Endodermal cell (in vitro differentiated cells): ENCODE results near the gene ZFP3. TPM values are rescaled to one million over a fixed set of nuclear protein-coding genes. Genes with fewer than 3 reads are reported as not detected.
"Not testable (repeated sequence)": the region's sequence is repeated elsewhere in the genome, so short reads cannot be mapped to it uniquely, and the experiment has no call there.

ENCODE experiments used
- DNase-seq: peaks from one replicate; pipeline ENCODE4 v3.0.0-alpha.2; 2017
- H3K27ac ChIP-seq: 2 replicates; pipeline ENCODE4 v1.5.1; 2013; ENCODE audit warnings: mild to moderate bottlenecking, low read depth, low read length, moderate library complexity
- H3K27me3 ChIP-seq: 2 replicates; pipeline ENCODE4 v1.6.1; 2013; ENCODE audit warnings: mild to moderate bottlenecking, low read length, moderate library complexity; ENCODE audit not compliant: insufficient read depth, control insufficient read depth, poor library complexity, severe bottlenecking
- H3K36me3 ChIP-seq: 2 replicates; pipeline ENCODE4 v1.7.0; 2013; ENCODE audit warnings: mild to moderate bottlenecking, low read length, moderate library complexity; ENCODE audit not compliant: control insufficient read depth, insufficient read depth
- H3K4me1 ChIP-seq: one replicate; pipeline ENCODE4 v1.7.0; 2013; ENCODE audit warnings: low read length; ENCODE audit not compliant: control insufficient read depth, insufficient read depth
- H3K4me3 ChIP-seq: 2 replicates; pipeline ENCODE4 v1.5.1; 2013; ENCODE audit warnings: mild to moderate bottlenecking, low read length, moderate library complexity
- H3K9ac ChIP-seq: 2 replicates; pipeline ENCODE4 v1.6.1; 2013; ENCODE audit warnings: mild to moderate bottlenecking, low read length, moderate library complexity; ENCODE audit not compliant: poor library complexity, severe bottlenecking; ENCODE audit errors: extremely low read depth
- H3K9me3 ChIP-seq: 2 replicates; pipeline ENCODE4 v1.6.1; 2013; ENCODE audit warnings: mild to moderate bottlenecking, low read length, moderate library complexity; ENCODE audit not compliant: control insufficient read depth
- H3K27ac Mint-ChIP-seq: 2 replicates; pipeline ENCODE4 v1.8.0; 2020; ENCODE audit warnings: mixed read lengths
- H3K27me3 Mint-ChIP-seq: 2 replicates; pipeline ENCODE4 v1.8.0; 2021; ENCODE audit warnings: mild to moderate bottlenecking, mixed read lengths; ENCODE audit not compliant: insufficient read depth
- H3K36me3 Mint-ChIP-seq: 2 replicates; pipeline ENCODE4 v1.8.0; 2020; ENCODE audit warnings: low read depth, mixed read lengths
- H3K4me1 Mint-ChIP-seq: 2 replicates; pipeline ENCODE4 v1.8.0; 2020; ENCODE audit warnings: mixed read lengths
- H3K4me3 Mint-ChIP-seq: 2 replicates; pipeline ENCODE4 v1.8.0; 2020; ENCODE audit warnings: mild to moderate bottlenecking, moderate library complexity, mixed read lengths
- H3K9me3 Mint-ChIP-seq: 2 replicates; pipeline ENCODE4 v1.8.0; 2020; ENCODE audit warnings: mild to moderate bottlenecking, mixed read lengths
- CTCF ChIP-seq: fragments of 200-600 bp; sonication (generic); conservative IDR thresholded peaks from 2 replicates; pipeline ENCODE4 v1.5.0; 2021; ENCODE audit warnings: antibody characterized with exemption, mild to moderate bottlenecking
- WGBS, 2 experiments: methylation state at CpG; one replicate each; pipeline versions ENCODE4 v1.1.5 to v1.1.7; 2013; ENCODE audit warnings: missing lambda C conversion rate in 2 of 2, mixed read lengths in 1 of 2; ENCODE audit not compliant: insufficient coverage in 1 of 2, insufficient read length in 1 of 2; 5-methylcytosine and 5-hydroxymethylcytosine counted together
- total RNA-seq, 2 donors: library from RNA; stranded (reverse); fragmentation: NEBNext Ultra II Directional in 1 of 2; extraction: Animal tissue kit (Norgen Biotek cat#: 25700) in 1 of 2; gene quantifications; 2 replicates in 1 of 2; 3 replicates in 1 of 2; pipeline ENCODE4 v1.2.1, GENCODE V29; 2021

Gene ZFP3
- total RNA-seq, 2 donors from 2014 or later: 0.09 to 1.3 TPM

GRCh38 chr17:5121186-5121841 lies 43.0 kb downstream of the ZFP3 start:
- Mint-ChIP-seq H3K27me3 (peaks cover 81% of the 10 kb centered on the region), H3K27ac (no peak overlapping the region), H3K4me1 (no peaks in the 10 kb centered on the region), H3K36me3 (no peaks in the 10 kb centered on the region), H3K9me3 (peaks cover 12% of the 10 kb centered on the region), H3K4me3 (peak overlapping the region; percentile 57)
- Histone ChIP-seq H3K9me3 (no peaks in the 10 kb centered on the region), H3K4me3 (no peak overlapping the region), H3K36me3 (no peaks in the 10 kb centered on the region), H3K27me3 (peaks cover 34% of the 10 kb centered on the region), H3K9ac (no peak overlapping the region), H3K4me1 (no peaks in the 10 kb centered on the region), H3K27ac (no peak overlapping the region)
- DNase-seq: peak; percentile 58
- no peak for TF ChIP-seq CTCF
- 93% methylated on average over 10 to 16 of the region's 16 CpGs for WGBS, 2 experiments

- H3K27ac ChIP-seq, H3K4me3 ChIP-seq, H3K9me3 ChIP-seq, H3K4me1 Mint-ChIP-seq, H3K4me1 ChIP-seq, H3K27ac Mint-ChIP-seq, H3K9ac ChIP-seq, H3K36me3 Mint-ChIP-seq, DNase-seq, H3K36me3 ChIP-seq: not testable (repeated sequence)
- Mint-ChIP-seq H3K9me3 (peaks cover 12% of the 10 kb centered on the region), H3K27me3 (peaks cover 79% of the 10 kb centered on the region), H3K4me3 (peak overlapping the region; percentile 57)
- 79% methylated on average over 7 of the region's 7 CpGs for WGBS, 2 experiments
- H3K27me3 ChIP-seq: peaks cover 35% of the 10 kb centered on the region
These were observed 43.8 kb downstream of the ZFP3 start for GRCh38 chr17:5122056-5122455.

GRCh38 chr17:5122586-5123342 lies 44.5 kb downstream of the ZFP3 start:
- peaks cover 81% of the 10 kb centered on the region for H3K27me3 Mint-ChIP-seq
- DNase-seq: peak; percentile 86

More at GRCh38 chr17:5122586-5123342, 44.5 kb downstream of the ZFP3 start:
- H3K27me3 ChIP-seq: peaks cover 35% of the 10 kb centered on the region
- H3K27ac Mint-ChIP-seq: no peak overlapping the region
- H3K4me3 ChIP-seq: peak overlapping the region; percentile 69
- H3K9ac ChIP-seq: no peak overlapping the region
- H3K4me3 Mint-ChIP-seq: peak overlapping the region; percentile 57
- no peaks in the 10 kb centered on the region for H3K4me1 Mint-ChIP-seq
- H3K9me3 Mint-ChIP-seq: peaks cover 12% of the 10 kb centered on the region
- TF ChIP-seq CTCF: no peak
- 15 to 17% methylated on average over 4 to 74 of the region's 75 CpGs for WGBS, 2 experiments
- no peaks in the 10 kb centered on the region for H3K9me3 ChIP-seq
- H3K4me1 ChIP-seq: no peaks in the 10 kb centered on the region
- no peaks in the 10 kb centered on the region for H3K36me3 ChIP-seq
- H3K27ac ChIP-seq: no peak overlapping the region
- H3K36me3 Mint-ChIP-seq: no peaks in the 10 kb centered on the region
